Measurements from ENCODE around the gene ADGRG2.

ADGRG2 gene

DNA sequence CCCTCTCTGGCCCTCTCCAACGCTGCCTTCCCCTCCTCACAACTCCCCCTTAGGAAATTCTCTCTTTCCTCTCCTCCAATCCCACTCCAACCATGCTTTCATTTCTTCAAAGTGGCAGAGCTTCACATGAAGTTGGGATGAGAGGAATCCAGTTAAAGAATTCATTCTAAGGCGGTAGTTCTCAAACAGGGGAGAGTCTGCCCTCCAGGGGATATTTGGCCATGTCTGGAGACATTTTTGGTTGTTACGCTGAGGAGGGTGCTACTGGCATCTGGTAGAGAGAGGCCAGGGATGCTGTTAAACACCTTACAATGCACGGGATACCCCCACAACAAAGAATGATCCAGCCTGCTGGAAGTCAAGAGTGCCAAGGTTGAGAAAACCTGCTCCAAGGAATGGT, 97.9 kb downstream of the ADGRG2 start:
- TF ChIP-seq TAF1 (IDR thresholded peaks at IDR 0.05; ENCODE audit: low read depth) (no peak), EP300 (IDR thresholded peaks at IDR 0.05; ENCODE audit: borderline replicate concordance) (no peak), TEAD4 (IDR thresholded peaks at IDR 0.05) (no peak), CEBPB (IDR thresholded peaks at IDR 0.05) (no peak), YY1 (IDR thresholded peaks at IDR 0.05; ENCODE audit: low read depth) (no peak)
- TF ChIP-seq, protein P1, sequence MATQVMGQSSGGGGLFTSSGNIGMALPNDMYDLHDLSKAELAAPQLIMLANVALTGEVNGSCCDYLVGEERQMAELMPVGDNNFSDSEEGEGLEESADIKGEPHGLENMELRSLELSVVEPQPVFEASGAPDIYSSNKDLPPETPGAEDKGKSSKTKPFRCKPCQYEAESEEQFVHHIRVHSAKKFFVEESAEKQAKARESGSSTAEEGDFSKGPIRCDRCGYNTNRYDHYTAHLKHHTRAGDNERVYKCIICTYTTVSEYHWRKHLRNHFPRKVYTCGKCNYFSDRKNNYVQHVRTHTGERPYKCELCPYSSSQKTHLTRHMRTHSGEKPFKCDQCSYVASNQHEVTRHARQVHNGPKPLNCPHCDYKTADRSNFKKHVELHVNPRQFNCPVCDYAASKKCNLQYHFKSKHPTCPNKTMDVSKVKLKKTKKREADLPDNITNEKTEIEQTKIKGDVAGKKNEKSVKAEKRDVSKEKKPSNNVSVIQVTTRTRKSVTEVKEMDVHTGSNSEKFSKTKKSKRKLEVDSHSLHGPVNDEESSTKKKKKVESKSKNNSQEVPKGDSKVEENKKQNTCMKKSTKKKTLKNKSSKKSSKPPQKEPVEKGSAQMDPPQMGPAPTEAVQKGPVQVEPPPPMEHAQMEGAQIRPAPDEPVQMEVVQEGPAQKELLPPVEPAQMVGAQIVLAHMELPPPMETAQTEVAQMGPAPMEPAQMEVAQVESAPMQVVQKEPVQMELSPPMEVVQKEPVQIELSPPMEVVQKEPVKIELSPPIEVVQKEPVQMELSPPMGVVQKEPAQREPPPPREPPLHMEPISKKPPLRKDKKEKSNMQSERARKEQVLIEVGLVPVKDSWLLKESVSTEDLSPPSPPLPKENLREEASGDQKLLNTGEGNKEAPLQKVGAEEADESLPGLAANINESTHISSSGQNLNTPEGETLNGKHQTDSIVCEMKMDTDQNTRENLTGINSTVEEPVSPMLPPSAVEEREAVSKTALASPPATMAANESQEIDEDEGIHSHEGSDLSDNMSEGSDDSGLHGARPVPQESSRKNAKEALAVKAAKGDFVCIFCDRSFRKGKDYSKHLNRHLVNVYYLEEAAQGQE (IDR thresholded peaks at IDR 0.05; ENCODE audit: low read depth) = no peak
- TF ChIP-seq, protein P2, sequence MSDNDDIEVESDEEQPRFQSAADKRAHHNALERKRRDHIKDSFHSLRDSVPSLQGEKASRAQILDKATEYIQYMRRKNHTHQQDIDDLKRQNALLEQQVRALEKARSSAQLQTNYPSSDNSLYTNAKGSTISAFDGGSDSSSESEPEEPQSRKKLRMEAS (IDR thresholded peaks at IDR 0.05) = no peak
- TF ChIP-seq, protein P3, sequence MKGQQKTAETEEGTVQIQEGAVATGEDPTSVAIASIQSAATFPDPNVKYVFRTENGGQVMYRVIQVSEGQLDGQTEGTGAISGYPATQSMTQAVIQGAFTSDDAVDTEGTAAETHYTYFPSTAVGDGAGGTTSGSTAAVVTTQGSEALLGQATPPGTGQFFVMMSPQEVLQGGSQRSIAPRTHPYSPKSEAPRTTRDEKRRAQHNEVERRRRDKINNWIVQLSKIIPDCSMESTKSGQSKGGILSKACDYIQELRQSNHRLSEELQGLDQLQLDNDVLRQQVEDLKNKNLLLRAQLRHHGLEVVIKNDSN (IDR thresholded peaks at IDR 0.05) = no peak

DNA sequence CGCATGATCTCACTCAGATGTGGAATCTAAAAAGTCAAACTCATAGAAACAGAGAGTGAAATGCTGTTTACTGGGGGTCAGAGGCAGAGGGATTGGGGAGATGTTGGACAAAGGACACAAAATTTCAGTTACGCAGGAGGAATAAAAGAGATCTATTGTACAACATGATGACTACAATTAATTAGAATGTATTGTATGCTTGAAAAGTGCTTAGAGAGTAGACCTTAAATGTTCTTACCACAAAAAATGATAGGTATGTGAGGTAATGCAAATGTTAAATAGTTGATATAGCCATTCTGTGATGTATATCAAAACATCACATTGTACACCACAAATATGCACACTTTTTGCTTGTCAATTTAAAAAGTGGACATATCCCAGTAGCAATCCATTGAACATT, 102.3 kb downstream of the ADGRG2 start:
- TF ChIP-seq TAF1 (IDR thresholded peaks at IDR 0.05; ENCODE audit: low read depth) (no peak), TEAD4 (IDR thresholded peaks at IDR 0.05) (no peak)

DNA sequence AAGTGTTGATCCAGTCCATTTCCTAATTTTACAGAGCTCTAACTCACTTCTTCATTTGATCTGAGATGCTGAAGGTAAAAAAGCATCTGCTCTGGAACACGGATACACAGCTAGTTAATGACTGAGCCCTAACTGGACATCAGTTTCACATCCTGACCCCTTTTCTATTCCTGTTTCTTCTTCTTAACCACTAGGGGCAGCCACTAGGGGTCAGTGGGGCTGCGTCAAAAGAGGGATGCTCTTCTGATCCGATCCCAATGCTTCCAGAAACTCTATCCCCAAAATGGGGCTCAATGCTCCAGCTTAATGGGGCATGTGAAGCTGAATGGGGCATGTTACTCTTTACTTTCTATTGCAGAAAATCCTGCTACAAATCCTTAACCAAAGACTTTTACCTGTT, 105.0 kb downstream of the ADGRG2 start:
- TF ChIP-seq, protein P2 (IDR thresholded peaks at IDR 0.05) = no peak
- TF ChIP-seq RAD21 (IDR thresholded peaks at IDR 0.05; ENCODE audit: low read depth) = peak; percentile 62

DNA sequence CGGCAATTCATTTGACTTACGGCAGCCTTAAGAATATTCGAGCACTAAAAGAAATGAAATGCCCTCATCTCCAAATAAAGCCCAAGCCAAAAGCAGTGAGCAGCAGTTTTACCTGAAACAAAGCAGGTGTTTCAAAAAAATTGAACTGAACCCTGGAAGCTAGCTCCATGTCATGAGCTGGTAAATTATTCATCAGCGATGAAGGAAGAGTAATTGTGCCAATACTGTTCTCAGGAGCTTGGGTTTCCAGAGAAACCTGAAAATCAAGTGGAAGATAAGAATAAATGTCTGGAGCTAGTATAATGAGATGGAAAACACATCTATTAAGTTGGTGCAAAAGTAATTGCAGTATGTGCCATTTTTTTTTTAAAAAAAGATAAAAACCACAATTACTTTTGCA, 114.4 kb downstream of the ADGRG2 start:
- TF ChIP-seq NFIC (IDR thresholded peaks at IDR 0.05) (no peak), EP300 (IDR thresholded peaks at IDR 0.05; ENCODE audit: borderline replicate concordance) (no peak), CREB1 (IDR thresholded peaks at IDR 0.05; ENCODE audit: low read depth) (no peak), ZBTB7A (IDR thresholded peaks at IDR 0.05; ENCODE audit: low read depth) (no peak), YY1 (IDR thresholded peaks at IDR 0.05; ENCODE audit: low read depth) (no peak), CEBPB (IDR thresholded peaks at IDR 0.05) (no peak)

DNA sequence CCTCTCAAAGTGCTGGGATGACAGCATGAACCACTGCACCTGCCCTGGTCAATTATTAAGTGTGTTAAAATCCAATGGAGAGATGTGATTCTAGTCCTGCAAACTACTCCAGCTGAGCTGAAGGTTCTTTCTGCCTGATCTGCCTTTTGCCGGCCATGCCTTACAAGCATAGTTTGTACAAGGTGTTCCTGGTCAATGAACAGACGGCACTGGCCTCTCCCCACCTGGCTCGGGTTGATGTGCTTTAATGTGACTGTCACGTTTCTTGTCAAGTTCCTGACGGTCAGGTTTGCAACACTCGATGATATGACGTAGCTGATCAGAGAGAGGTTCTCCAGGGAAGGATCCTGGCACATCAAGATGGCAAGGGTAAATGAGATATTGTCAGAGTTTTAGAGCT, 115.3 kb downstream of the ADGRG2 start:
- TF ChIP-seq YY1 (IDR thresholded peaks at IDR 0.05; ENCODE audit: low read depth) (no peak), FOXM1 (IDR thresholded peaks at IDR 0.05; ENCODE audit: borderline replicate concordance, low read depth) (no peak), EGR1 (IDR thresholded peaks at IDR 0.05) (no peak), CEBPB (IDR thresholded peaks at IDR 0.05) (no peak), NFIC (IDR thresholded peaks at IDR 0.05) (no peak), RAD21 (IDR thresholded peaks at IDR 0.05; ENCODE audit: low read depth) (no peak), CREB1 (IDR thresholded peaks at IDR 0.05; ENCODE audit: low read depth) (no peak), TCF12 (IDR thresholded peaks at IDR 0.05; ENCODE audit: low read depth) (no peak), TEAD4 (IDR thresholded peaks at IDR 0.05) (no peak), EP300 (IDR thresholded peaks at IDR 0.05; ENCODE audit: borderline replicate concordance) (no peak), TAF1 (IDR thresholded peaks at IDR 0.05; ENCODE audit: low read depth) (no peak), ZBTB7A (IDR thresholded peaks at IDR 0.05; ENCODE audit: low read depth) (no peak)
- TF ChIP-seq, protein P1 (IDR thresholded peaks at IDR 0.05; ENCODE audit: low read depth) = no peak
- TF ChIP-seq, protein P2 (IDR thresholded peaks at IDR 0.05) = no peak
- TF ChIP-seq, protein P3 (IDR thresholded peaks at IDR 0.05) = no peak

DNA sequence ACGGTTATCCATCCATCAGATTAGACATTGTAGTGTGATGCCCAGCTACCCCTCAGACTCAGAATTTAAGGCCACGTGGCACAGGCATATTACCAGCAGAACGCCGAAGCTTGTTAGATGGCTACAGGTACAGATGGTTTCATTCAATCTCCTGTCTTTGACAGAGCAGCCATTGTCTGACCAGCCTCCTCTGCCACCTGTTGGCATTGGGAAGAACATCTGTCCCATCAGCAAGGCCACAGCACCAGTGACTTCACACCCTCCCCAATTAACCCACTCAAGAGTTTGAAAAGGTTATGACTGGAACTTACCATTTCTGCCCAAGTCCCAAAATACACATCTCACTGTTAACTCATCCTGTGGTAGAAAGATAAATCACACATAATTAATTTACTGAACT, 116.4 kb downstream of the ADGRG2 start:
- TF ChIP-seq EGR1 (IDR thresholded peaks at IDR 0.05) (no peak), FOXM1 (IDR thresholded peaks at IDR 0.05; ENCODE audit: borderline replicate concordance, low read depth) (no peak), TEAD4 (IDR thresholded peaks at IDR 0.05) (no peak), TCF12 (IDR thresholded peaks at IDR 0.05; ENCODE audit: low read depth) (no peak), RAD21 (IDR thresholded peaks at IDR 0.05; ENCODE audit: low read depth) (peak; percentile 30; the same call in 1 of the 2 replicates)
- TF ChIP-seq, protein P2 (IDR thresholded peaks at IDR 0.05) = no peak

DNA sequence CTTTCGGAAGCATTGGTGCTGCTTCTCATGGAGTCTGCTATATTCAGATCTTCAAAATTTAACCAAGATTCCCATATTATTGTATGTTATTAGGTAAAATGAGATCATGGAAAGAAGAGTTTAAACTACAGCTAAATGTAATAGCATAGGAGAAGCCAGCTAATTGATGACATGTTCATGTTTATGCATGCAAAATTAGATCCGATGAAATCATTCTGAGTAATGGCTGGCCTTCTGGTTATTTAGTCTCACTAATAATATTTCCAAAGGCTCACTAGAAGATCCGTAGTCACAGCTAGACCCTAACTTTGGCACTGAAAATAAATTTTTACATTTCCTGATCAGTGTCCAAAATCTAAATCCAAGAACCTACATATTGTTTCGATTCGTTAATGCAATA, 118.5 kb downstream of the ADGRG2 start:
- TF ChIP-seq TAF1 (IDR thresholded peaks at IDR 0.05; ENCODE audit: low read depth) = no peak
- TF ChIP-seq ZBTB7A (IDR thresholded peaks at IDR 0.05; ENCODE audit: low read depth) = no peak
- TF ChIP-seq NFIC (IDR thresholded peaks at IDR 0.05) = no peak
- TF ChIP-seq TEAD4 (IDR thresholded peaks at IDR 0.05) = no peak
- TF ChIP-seq, protein P2 (IDR thresholded peaks at IDR 0.05) = no peak
- no peak for TF ChIP-seq YY1 (IDR thresholded peaks at IDR 0.05; ENCODE audit: low read depth)
- TF ChIP-seq CEBPB (IDR thresholded peaks at IDR 0.05) = no peak
- TF ChIP-seq, protein P3 (IDR thresholded peaks at IDR 0.05) = no peak
- no peak for TF ChIP-seq EGR1 (IDR thresholded peaks at IDR 0.05)
- TF ChIP-seq CREB1 (IDR thresholded peaks at IDR 0.05; ENCODE audit: low read depth) = no peak
- TF ChIP-seq, protein P1 (IDR thresholded peaks at IDR 0.05; ENCODE audit: low read depth) = no peak
- TF ChIP-seq EP300 (IDR thresholded peaks at IDR 0.05; ENCODE audit: borderline replicate concordance) = no peak
- no peak for TF ChIP-seq RAD21 (IDR thresholded peaks at IDR 0.05; ENCODE audit: low read depth)
